Fibroblast of lung (primary cell): ENCODE results near the gene FAP. TPM values are rescaled to one million over a fixed set of nuclear protein-coding genes. Genes with fewer than 3 reads are reported as not detected.

ENCODE experiments used
- DNase-seq, 2 donors: peaks; one replicate each; pipeline versions ENCODE4 v3.0.0 to v3.0.0-alpha.2; 2010; ENCODE audit warnings: low read depth in 2 of 2
- H2AFZ ChIP-seq: 2 replicates; pipeline ENCODE4 v1.5.1; 2012; ENCODE audit warnings: low read length, control low read depth, inconsistent platforms
- H3K27ac ChIP-seq: 2 replicates; pipeline ENCODE4 v1.5.1; 2011; ENCODE audit warnings: low read length, control low read depth; ENCODE audit not compliant: insufficient read depth
- H3K27me3 ChIP-seq: 2 replicates; pipeline ENCODE4 v1.5.1; 2011; ENCODE audit warnings: mild to moderate bottlenecking, low read length; ENCODE audit not compliant: control insufficient read depth, insufficient read depth
- H3K36me3 ChIP-seq: 2 replicates; pipeline ENCODE4 v1.5.1; 2011; ENCODE audit warnings: low read length; ENCODE audit not compliant: control insufficient read depth, insufficient read depth
- H3K4me1 ChIP-seq: 2 replicates; pipeline ENCODE4 v1.5.1; 2011; ENCODE audit warnings: low read length; ENCODE audit not compliant: control insufficient read depth, insufficient read depth; ENCODE audit errors: extremely low read depth
- H3K4me2 ChIP-seq: 2 replicates; pipeline ENCODE4 v1.5.1; 2011; ENCODE audit warnings: low read length, control low read depth; ENCODE audit not compliant: insufficient read depth; ENCODE audit errors: extremely low read depth
- H3K4me3 ChIP-seq, 4 experiments: fragments of 200-600 bp in 1 of 4; sonication (generic) in 1 of 4; replicated peaks in 1 of 4; 2 replicates each; pipeline ENCODE4 v1.5.1; 2011 to 2016; ENCODE audit warnings: low read length in 4 of 4, low read depth in 3 of 4, mild to moderate bottlenecking in 3 of 4, control low read depth in 2 of 4, inconsistent platforms in 1 of 4, mixed read lengths in 1 of 4; ENCODE audit not compliant: insufficient read depth in 1 of 4; ENCODE audit errors: control extremely low read depth in 1 of 4
- H3K79me2 ChIP-seq: 2 replicates; pipeline ENCODE4 v1.5.1; 2012; ENCODE audit warnings: mild to moderate bottlenecking, low read length, inconsistent platforms; ENCODE audit not compliant: control insufficient read depth, insufficient read depth
- H3K9ac ChIP-seq: 2 replicates; pipeline ENCODE4 v1.5.1; 2011; ENCODE audit warnings: mild to moderate bottlenecking, low read length, control low read depth; ENCODE audit not compliant: insufficient read depth
- H3K9me3 ChIP-seq: 2 replicates; pipeline ENCODE4 v1.5.1; 2012; ENCODE audit warnings: low read depth, low read length; ENCODE audit not compliant: control insufficient read depth, insufficient read depth
- H4K20me1 ChIP-seq: 2 replicates; pipeline ENCODE4 v1.5.1; 2011; ENCODE audit warnings: low read length; ENCODE audit not compliant: control insufficient read depth, insufficient read depth; ENCODE audit errors: extremely low read depth
- EZH2 ChIP-seq: IDR thresholded peaks from 2 replicates; pipeline ENCODE4 v1.5.1; 2012; ENCODE audit warnings: low read length, control low read depth, mild to moderate bottlenecking; ENCODE audit errors: missing control alignments
- polyA plus RNA-seq, 2 donors: library from polyadenylated mRNA; depleted of rRNA in 1 of 2; stranded (reverse) in 1 of 2; unstranded in 1 of 2; fragments of >200 nt; gene quantifications; 2 replicates each; pipeline ENCODE4 v1.2.1, GENCODE V29; 2011 to 2012; ENCODE audit warnings: missing spikeins in 1 of 2
- total RNA-seq: library from RNA; depleted of rRNA; stranded (reverse); fragments of >200 nt; gene quantifications from 2 replicates; pipeline ENCODE4 v1.2.1, GENCODE V29; 2014
- TF ChIP-seq, protein P1 (sequence below), 2 donors: IDR thresholded peaks in 1 of 2; conservative IDR thresholded peaks in 1 of 2; 1 replicate in 1 of 2; 2 replicates in 1 of 2; pipeline ENCODE4 v1.5.1; 2011 to 2012; ENCODE audit warnings: low read length in 2 of 2, control low read depth in 1 of 2, inconsistent platforms in 1 of 2, low read depth in 1 of 2, mild to moderate bottlenecking in 1 of 2

The FAP gene
- total and polyA plus RNA-seq, 2 donors (not counting 1 experiment from before 2014, with no cell fraction given): 96.1 to 140 TPM

DNA sequence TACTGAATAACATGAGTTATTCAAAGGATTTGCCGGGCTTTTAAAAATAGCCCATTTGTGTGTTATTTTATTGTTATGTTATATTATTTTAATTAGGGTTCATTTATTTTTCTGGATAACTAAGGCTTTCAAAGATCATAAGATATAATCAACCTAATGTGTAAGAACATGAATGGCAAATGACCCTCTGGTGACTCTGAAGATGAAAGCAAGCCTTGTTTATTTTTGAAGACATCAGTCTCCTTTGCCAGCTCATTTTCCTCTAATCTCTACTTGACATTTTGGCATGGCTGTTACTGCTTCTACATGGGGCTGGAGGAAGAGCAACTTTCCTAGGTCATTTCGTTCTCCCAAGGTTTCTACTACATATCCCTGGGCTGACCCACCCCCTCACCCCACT lies 10.6 kb downstream of the FAP start:
- Histone ChIP-seq H3K27me3 (no peaks in the 10 kb centered on the region), H3K4me2 (peak overlapping the region; percentile 56), H3K27ac (peak overlapping the region; percentile 3), H4K20me1 (no peaks in the 10 kb centered on the region), H3K36me3 (peaks cover 5% of the 10 kb centered on the region), H2AFZ (no peak overlapping the region), H3K4me3 (no peak overlapping the region), H3K79me2 (peaks cover 44% of the 10 kb centered on the region), H3K9ac (no peak overlapping the region), H3K4me1 (peaks cover 7% of the 10 kb centered on the region), H3K9me3 (no peaks in the 10 kb centered on the region)
- DNase-seq: peak in 1 of 2 donors; percentile 23
- TF ChIP-seq, protein P1, sequence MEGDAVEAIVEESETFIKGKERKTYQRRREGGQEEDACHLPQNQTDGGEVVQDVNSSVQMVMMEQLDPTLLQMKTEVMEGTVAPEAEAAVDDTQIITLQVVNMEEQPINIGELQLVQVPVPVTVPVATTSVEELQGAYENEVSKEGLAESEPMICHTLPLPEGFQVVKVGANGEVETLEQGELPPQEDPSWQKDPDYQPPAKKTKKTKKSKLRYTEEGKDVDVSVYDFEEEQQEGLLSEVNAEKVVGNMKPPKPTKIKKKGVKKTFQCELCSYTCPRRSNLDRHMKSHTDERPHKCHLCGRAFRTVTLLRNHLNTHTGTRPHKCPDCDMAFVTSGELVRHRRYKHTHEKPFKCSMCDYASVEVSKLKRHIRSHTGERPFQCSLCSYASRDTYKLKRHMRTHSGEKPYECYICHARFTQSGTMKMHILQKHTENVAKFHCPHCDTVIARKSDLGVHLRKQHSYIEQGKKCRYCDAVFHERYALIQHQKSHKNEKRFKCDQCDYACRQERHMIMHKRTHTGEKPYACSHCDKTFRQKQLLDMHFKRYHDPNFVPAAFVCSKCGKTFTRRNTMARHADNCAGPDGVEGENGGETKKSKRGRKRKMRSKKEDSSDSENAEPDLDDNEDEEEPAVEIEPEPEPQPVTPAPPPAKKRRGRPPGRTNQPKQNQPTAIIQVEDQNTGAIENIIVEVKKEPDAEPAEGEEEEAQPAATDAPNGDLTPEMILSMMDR (conservative IDR thresholded peaks at IDR 0.05 in 1 of 2, IDR thresholded peaks at IDR 0.05 in 1 of 2; ENCODE audit: low read depth in 1 of 2, low read length in 2 of 2): no peak
- TF ChIP-seq EZH2: no peak

GRCh38 chr2:162232027-162232426 lies 11.2 kb downstream of the FAP start:
- no peak for TF ChIP-seq EZH2
- TF ChIP-seq, protein P1 (conservative IDR thresholded peaks at IDR 0.05 in 1 of 2, IDR thresholded peaks at IDR 0.05 in 1 of 2; ENCODE audit: low read depth in 1 of 2, low read length in 2 of 2): no peak
- no peak overlapping the region for H3K9ac ChIP-seq
- H3K4me3 ChIP-seq: no peak overlapping the region
- no peak overlapping the region for H2AFZ ChIP-seq
- no peaks in the 10 kb centered on the region for H3K27me3 ChIP-seq
- no peak overlapping the region for H3K4me2 ChIP-seq
- no peaks in the 10 kb centered on the region for H3K9me3 ChIP-seq
- peaks cover 5% of the 10 kb centered on the region for H3K36me3 ChIP-seq
- H3K79me2 ChIP-seq: peaks cover 44% of the 10 kb centered on the region
- peaks cover 7% of the 10 kb centered on the region for H3K4me1 ChIP-seq
- no peaks in the 10 kb centered on the region for H4K20me1 ChIP-seq
- H3K27ac ChIP-seq: no peak overlapping the region
- DNase-seq: no peak

DNA sequence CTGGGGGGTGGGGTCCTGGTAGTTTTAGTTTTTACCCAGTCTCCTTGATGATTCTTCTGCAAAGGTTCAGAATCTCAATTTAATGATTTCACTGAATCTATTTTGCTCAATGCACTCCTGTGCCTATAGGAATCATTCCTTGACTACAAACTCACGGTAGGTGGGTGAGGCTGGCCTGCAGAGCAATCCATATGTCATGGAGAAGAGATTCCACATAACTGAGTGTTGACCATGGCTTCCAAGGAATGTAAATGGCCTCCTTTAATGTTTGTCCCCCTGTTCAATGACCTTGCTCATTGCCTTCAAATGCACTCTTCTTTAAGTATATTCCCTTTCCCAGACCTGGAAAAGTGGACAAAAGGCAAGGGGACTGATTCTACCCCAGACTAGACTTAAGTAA lies 12.5 kb downstream of the FAP start:
- TF ChIP-seq, protein P1 (conservative IDR thresholded peaks at IDR 0.05 in 1 of 2, IDR thresholded peaks at IDR 0.05 in 1 of 2; ENCODE audit: low read depth in 1 of 2, low read length in 2 of 2): no peak
- no peak for TF ChIP-seq EZH2
- no peak overlapping the region for H3K4me3 ChIP-seq
- H3K27me3 ChIP-seq: no peaks in the 10 kb centered on the region
- H3K36me3 ChIP-seq: peaks cover 5% of the 10 kb centered on the region
- H3K4me2 ChIP-seq: no peak overlapping the region
- H2AFZ ChIP-seq: no peak overlapping the region
- no peak overlapping the region for H3K27ac ChIP-seq
- H3K9me3 ChIP-seq: no peaks in the 10 kb centered on the region
- H4K20me1 ChIP-seq: no peaks in the 10 kb centered on the region
- peaks cover 35% of the 10 kb centered on the region for H3K79me2 ChIP-seq
- no peak overlapping the region for H3K9ac ChIP-seq
- peaks cover 7% of the 10 kb centered on the region for H3K4me1 ChIP-seq
- no peak for DNase-seq
